H9 (cell line): ENCODE results near the gene HEXA. TPM values are rescaled to one million over a fixed set of nuclear protein-coding genes. Genes with fewer than 3 reads are reported as not detected.

Source experiments
- DNase-seq: peaks from one replicate; pipeline ENCODE4 v3.0.0-alpha.2; 2017
- H2AFZ ChIP-seq: one replicate; pipeline ENCODE4 v1.6.1; 2013; ENCODE audit warnings: mild to moderate bottlenecking, low read length, control low read depth, moderate library complexity
- H2AK5ac ChIP-seq: 2 replicates; pipeline ENCODE4 v1.6.1; 2013; ENCODE audit warnings: low read length, control low read depth, mixed read lengths; ENCODE audit not compliant: insufficient read length
- H2BK120ac ChIP-seq: one replicate; pipeline ENCODE4 v1.6.1; 2013; ENCODE audit warnings: low read depth, mild to moderate bottlenecking, low read length, control low read depth, inconsistent platforms; ENCODE audit not compliant: poor library complexity, severe bottlenecking
- H2BK12ac ChIP-seq: 2 replicates; pipeline ENCODE4 v1.6.1; 2013; ENCODE audit warnings: low read length, control low read depth, mixed read lengths, low read depth; ENCODE audit not compliant: insufficient read length
- H2BK15ac ChIP-seq: 2 replicates; pipeline ENCODE4 v1.6.1; 2013; ENCODE audit warnings: low read depth, low read length, control low read depth
- H2BK20ac ChIP-seq: one replicate; pipeline ENCODE4 v1.6.1; 2013; ENCODE audit warnings: low read depth, mild to moderate bottlenecking, low read length, control low read depth, inconsistent platforms; ENCODE audit not compliant: poor library complexity, severe bottlenecking
- H2BK5ac ChIP-seq: 2 replicates; pipeline ENCODE4 v1.6.1; 2013; ENCODE audit warnings: low read length, control low read depth, mixed read lengths; ENCODE audit not compliant: insufficient read length
- H3K14ac ChIP-seq: 2 replicates; pipeline ENCODE4 v1.6.1; 2013; ENCODE audit warnings: low read length, control low read depth; ENCODE audit not compliant: insufficient read depth
- H3K18ac ChIP-seq: 2 replicates; pipeline ENCODE4 v1.6.1; 2013; ENCODE audit warnings: low read depth, mild to moderate bottlenecking, mixed read lengths, low read length, control low read depth; ENCODE audit not compliant: insufficient read length
- H3K23ac ChIP-seq: 2 replicates; pipeline ENCODE4 v1.6.1; 2013; ENCODE audit warnings: low read length, control low read depth, mixed read lengths, low read depth; ENCODE audit not compliant: insufficient read length
- H3K23me2 ChIP-seq: 2 replicates; pipeline ENCODE4 v1.6.1; 2013; ENCODE audit warnings: low read depth, mild to moderate bottlenecking, mixed read lengths, low read length, control low read depth; ENCODE audit not compliant: insufficient read length, poor library complexity, severe bottlenecking
- H3K27ac ChIP-seq: 2 replicates; pipeline ENCODE4 v1.5.1; 2013; ENCODE audit warnings: low read length, control low read depth, mixed read lengths, low read depth; ENCODE audit not compliant: insufficient read length
- H3K27me3 ChIP-seq: 2 replicates; pipeline ENCODE4 v1.6.1; 2013; ENCODE audit warnings: low read length, control low read depth, inconsistent platforms; ENCODE audit not compliant: insufficient read depth
- H3K4ac ChIP-seq: 2 replicates; pipeline ENCODE4 v1.6.1; 2013; ENCODE audit warnings: low read depth, mild to moderate bottlenecking, control low read depth, inconsistent platforms, low read length, moderate library complexity
- H3K4me1 ChIP-seq: 2 replicates; pipeline ENCODE4 v1.6.1; 2013; ENCODE audit warnings: low read length, control low read depth, inconsistent platforms; ENCODE audit not compliant: insufficient read depth
- H3K4me2 ChIP-seq: 2 replicates; pipeline ENCODE4 v1.6.1; 2013; ENCODE audit warnings: low read length, control low read depth, mixed read lengths; ENCODE audit not compliant: insufficient read length, insufficient read depth
- H3K56ac ChIP-seq: 2 replicates; pipeline ENCODE4 v1.6.1; 2013; ENCODE audit warnings: low read depth, mild to moderate bottlenecking, mixed read lengths, low read length, control low read depth; ENCODE audit not compliant: insufficient read length
- H3K79me1 ChIP-seq: 2 replicates; pipeline ENCODE4 v1.6.1; 2013; ENCODE audit warnings: low read depth, mild to moderate bottlenecking, moderate library complexity, low read length, control low read depth, inconsistent platforms; ENCODE audit not compliant: insufficient read depth, poor library complexity, severe bottlenecking
- H3K79me2 ChIP-seq: 2 replicates; pipeline ENCODE4 v1.6.1; 2013; ENCODE audit warnings: low read length, control low read depth, inconsistent platforms; ENCODE audit not compliant: insufficient read depth
- H3K9ac ChIP-seq: 2 replicates; pipeline ENCODE4 v1.6.1; 2013; ENCODE audit warnings: low read length, control low read depth, mixed read lengths; ENCODE audit not compliant: insufficient read length; ENCODE audit errors: extremely low read depth
- H3K9me3 ChIP-seq: one replicate; pipeline ENCODE4 v1.6.1; 2013; ENCODE audit warnings: low read depth, low read length, inconsistent platforms; ENCODE audit not compliant: control insufficient read depth
- H3T11ph ChIP-seq: one replicate; pipeline ENCODE4 v1.6.1; 2013; ENCODE audit warnings: mild to moderate bottlenecking, low read length, control low read depth, inconsistent platforms
- H4K20me1 ChIP-seq: one replicate; pipeline ENCODE4 v1.6.1; 2013; ENCODE audit not compliant: control insufficient read depth, insufficient read length, insufficient read depth
- H4K5ac ChIP-seq: 2 replicates; pipeline ENCODE4 v1.6.1; 2013; ENCODE audit warnings: low read depth, mild to moderate bottlenecking, mixed read lengths, low read length, control low read depth; ENCODE audit not compliant: insufficient read length
- H4K8ac ChIP-seq: replicated peaks from 2 replicates; pipeline ENCODE4 v1.6.1; 2013; ENCODE audit warnings: low read length, control low read depth, mixed read lengths, low read depth; ENCODE audit not compliant: insufficient read length
- H4K91ac ChIP-seq: 2 replicates; pipeline ENCODE4 v1.6.1; 2013; ENCODE audit warnings: low read depth, mild to moderate bottlenecking, moderate library complexity, mixed read lengths, low read length, control low read depth; ENCODE audit not compliant: insufficient read length
- H3K27ac Mint-ChIP-seq, 3 experiments: 2 replicates in 2 of 3; 3 replicates in 1 of 3; pipeline ENCODE4 v1.8.0; 2020 to 2021; ENCODE audit warnings: mixed read lengths in 3 of 3, mild to moderate bottlenecking in 1 of 3, moderate library complexity in 1 of 3
- H3K27me3 Mint-ChIP-seq: 2 replicates; pipeline ENCODE4 v1.8.0; 2021; ENCODE audit warnings: low read depth, mild to moderate bottlenecking, moderate library complexity, mixed read lengths
- H3K36me3 Mint-ChIP-seq, 3 experiments: 2 replicates in 2 of 3; 3 replicates in 1 of 3; pipeline ENCODE4 v1.8.0; 2020 to 2021; ENCODE audit warnings: low read depth in 3 of 3, mixed read lengths in 3 of 3; ENCODE audit not compliant: insufficient read depth in 1 of 3
- H3K4me1 Mint-ChIP-seq, 2 experiments: 2 replicates each; pipeline ENCODE4 v1.8.0; 2020; ENCODE audit warnings: mixed read lengths in 2 of 2
- H3K4me3 Mint-ChIP-seq, 2 experiments: 2 replicates in 1 of 2; 3 replicates in 1 of 2; pipeline ENCODE4 v1.8.0; 2020 to 2021; ENCODE audit warnings: mild to moderate bottlenecking in 2 of 2, mixed read lengths in 2 of 2, moderate library complexity in 1 of 2
- H3K9me3 Mint-ChIP-seq, 2 experiments: 2 replicates in 1 of 2; 3 replicates in 1 of 2; pipeline ENCODE4 v1.8.0; 2020; ENCODE audit warnings: mild to moderate bottlenecking in 2 of 2, mixed read lengths in 2 of 2, moderate library complexity in 1 of 2
- WGBS: extraction: QIAGEN DNeasy Blood & Tissue Kit; methylation state at CpG from one replicate; pipeline ENCODE4 v1.1.7; 2013; ENCODE audit warnings: missing lambda C conversion rate, low lambda C conversion rate, mixed read lengths; ENCODE audit not compliant: insufficient read length; ENCODE audit errors: extremely low coverage; 5-methylcytosine and 5-hydroxymethylcytosine counted together
- total RNA-seq: library from RNA; stranded (reverse); gene quantifications from 2 replicates; pipeline ENCODE4 v1.2.1, GENCODE V29; 2021
- TF ChIP-seq, protein P1 (sequence below): fragments of 200-600 bp; sonication (generic); conservative IDR thresholded peaks from 3 replicates; pipeline ENCODE4 v1.8.0; 2021; ENCODE audit warnings: antibody characterized with exemption, mild to moderate bottlenecking

Gene HEXA
- total RNA-seq, 1 experiment from 2014 or later: 54.7 TPM

GRCh38 chr15:72402726-72403125, 26.9 kb upstream of the HEXA start:
- H2AK5ac ChIP-seq: no peak overlapping the region
- Mint-ChIP-seq H3K27ac (no peak overlapping the region), H3K9me3 (peaks cover 0 to under 1% of the 10 kb centered on the region in 2 experiments; a peak in 1 of 5 replicates), H3K27me3 (peaks cover 62% of the 10 kb centered on the region), H3K36me3 (no peaks in the 10 kb centered on the region), H3K4me3 (no peak overlapping the region), H3K4me1 (no peaks in the 10 kb centered on the region)
- no peak overlapping the region for H2BK5ac ChIP-seq
- no peak overlapping the region for H4K8ac ChIP-seq
- no peak overlapping the region for H2BK12ac ChIP-seq
- H3K4me2 ChIP-seq: no peak overlapping the region
- H3K4me1 ChIP-seq: no peaks in the 10 kb centered on the region
- no peak overlapping the region for H3K4ac ChIP-seq
- TF ChIP-seq, protein P1, sequence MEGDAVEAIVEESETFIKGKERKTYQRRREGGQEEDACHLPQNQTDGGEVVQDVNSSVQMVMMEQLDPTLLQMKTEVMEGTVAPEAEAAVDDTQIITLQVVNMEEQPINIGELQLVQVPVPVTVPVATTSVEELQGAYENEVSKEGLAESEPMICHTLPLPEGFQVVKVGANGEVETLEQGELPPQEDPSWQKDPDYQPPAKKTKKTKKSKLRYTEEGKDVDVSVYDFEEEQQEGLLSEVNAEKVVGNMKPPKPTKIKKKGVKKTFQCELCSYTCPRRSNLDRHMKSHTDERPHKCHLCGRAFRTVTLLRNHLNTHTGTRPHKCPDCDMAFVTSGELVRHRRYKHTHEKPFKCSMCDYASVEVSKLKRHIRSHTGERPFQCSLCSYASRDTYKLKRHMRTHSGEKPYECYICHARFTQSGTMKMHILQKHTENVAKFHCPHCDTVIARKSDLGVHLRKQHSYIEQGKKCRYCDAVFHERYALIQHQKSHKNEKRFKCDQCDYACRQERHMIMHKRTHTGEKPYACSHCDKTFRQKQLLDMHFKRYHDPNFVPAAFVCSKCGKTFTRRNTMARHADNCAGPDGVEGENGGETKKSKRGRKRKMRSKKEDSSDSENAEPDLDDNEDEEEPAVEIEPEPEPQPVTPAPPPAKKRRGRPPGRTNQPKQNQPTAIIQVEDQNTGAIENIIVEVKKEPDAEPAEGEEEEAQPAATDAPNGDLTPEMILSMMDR: no peak
- H2BK120ac ChIP-seq: no peak overlapping the region
- H3K14ac ChIP-seq: no peak overlapping the region
- H3K23ac ChIP-seq: no peak overlapping the region
- H3K79me2 ChIP-seq: no peaks in the 10 kb centered on the region
- H3K27me3 ChIP-seq: no peaks in the 10 kb centered on the region; the same call in 1 of the 2 replicates
- no peak overlapping the region for H3K56ac ChIP-seq
- DNase-seq: no peak
- H3K18ac ChIP-seq: no peak overlapping the region
- no peak overlapping the region for H3T11ph ChIP-seq
- WGBS: no CpG with 5 or more reads among the region's 5 CpGs
- no peaks in the 10 kb centered on the region for H4K20me1 ChIP-seq
- H3K23me2 ChIP-seq: no peaks in the 10 kb centered on the region
- H3K9me3 ChIP-seq: no peaks in the 10 kb centered on the region
- no peak overlapping the region for H3K27ac ChIP-seq
- no peak overlapping the region for H2BK15ac ChIP-seq
- no peak overlapping the region for H3K9ac ChIP-seq
- no peak overlapping the region for H2AFZ ChIP-seq
- H4K5ac ChIP-seq: no peak overlapping the region
- H2BK20ac ChIP-seq: no peak overlapping the region
- no peaks in the 10 kb centered on the region for H3K79me1 ChIP-seq
- H4K91ac ChIP-seq: no peak overlapping the region
